Measurements from ENCODE around the gene SLAMF8. TPM values are rescaled to one million over a fixed set of nuclear protein-coding genes. Genes with fewer than 3 reads are reported as not detected.

Gene SLAMF8
- total RNA-seq, 2 experiments from 2014 or later, result 0.73 to 1.3 TPM

GRCh38 chr1:159823406-159823805, 3.3 kb upstream of the SLAMF8 start:
- DNase-seq (no peak), ATAC-seq (no peak)
- Mint-ChIP-seq H3K27me3 (ENCODE audit: low read depth) (peaks cover 52% of the 10 kb centered on the region), H3K4me3 (no peak overlapping the region), H3K9me3 (ENCODE audit: insufficient read depth) (no peaks in the 10 kb centered on the region), H3K4me1 (ENCODE audit: low read depth) (peaks cover 44% of the 10 kb centered on the region), H3K27ac (no peak overlapping the region), H3K36me3 (ENCODE audit: low read depth) (peaks cover 7% of the 10 kb centered on the region)
- ChIA-PET POLR2A (no interaction called here), CTCF (interaction anchor here (7.3 kb wide), 1 partner anchor 23 kb away, joined by 64 read pairs; the partner anchor contains the start of gene FCRL6)

- peak; percentile 26 for DNase-seq
- ChIA-PET CTCF (interaction anchor here (2.9 to 7.3 kb wide), 3 partner anchors 15 to 65 kb away, joined by 10 to 64 read pairs (median 39); partner anchors contain the start of gene FCRL6), POLR2A (no interaction called here)
- peak; percentile 14 for ATAC-seq
- Mint-ChIP-seq H3K27ac (peak overlapping the region; percentile 79), H3K4me1 (ENCODE audit: low read depth) (peaks cover 53% of the 10 kb centered on the region), H3K9me3 (ENCODE audit: insufficient read depth) (no peaks in the 10 kb centered on the region), H3K4me3 (peak overlapping the region; percentile 36), H3K27me3 (ENCODE audit: low read depth) (peaks cover 50% of the 10 kb centered on the region), H3K36me3 (ENCODE audit: low read depth) (peaks cover 12% of the 10 kb centered on the region)
These were observed 1.1 kb upstream of the SLAMF8 start for GRCh38 chr1:159825564-159825963.

GRCh38 chr1:159827102-159827490, 423 bp downstream of the SLAMF8 start:
- ATAC-seq, result peak; percentile 12
- H3K27me3 Mint-ChIP-seq (ENCODE audit: low read depth), result peaks cover 50% of the 10 kb centered on the region
- peak overlapping the region; percentile 79 for H3K27ac Mint-ChIP-seq
- ChIA-PET CTCF (interaction anchor here (0.9 to 7.3 kb wide), 7 partner anchors 13 to 64 kb away, joined by 3 to 64 read pairs (median 5); partner anchors contain the start of genes DUSP23 and FCRL6), POLR2A (interaction anchor here (1.1 to 1.9 kb wide), 3 partner anchors 11 to 96 kb away, joined by 3 to 5 read pairs (median 4); no protein-coding TSS in a partner anchor)
- peaks cover 53% of the 10 kb centered on the region for H3K4me1 Mint-ChIP-seq (ENCODE audit: low read depth)
- peaks cover 12% of the 10 kb centered on the region for H3K36me3 Mint-ChIP-seq (ENCODE audit: low read depth)
- H3K9me3 Mint-ChIP-seq (ENCODE audit: insufficient read depth), result no peaks in the 10 kb centered on the region
- DNase-seq, result peak; percentile 30
- peak overlapping the region; percentile 54 for H3K4me3 Mint-ChIP-seq

GRCh38 chr1:159827549-159827948, 876 bp downstream of the SLAMF8 start:
- Mint-ChIP-seq H3K4me3 (peak overlapping the region; percentile 44), H3K27me3 (ENCODE audit: low read depth) (peaks cover 49% of the 10 kb centered on the region), H3K27ac (peak overlapping the region; percentile 79), H3K36me3 (ENCODE audit: low read depth) (peaks cover 12% of the 10 kb centered on the region), H3K4me1 (ENCODE audit: low read depth) (peaks cover 53% of the 10 kb centered on the region), H3K9me3 (ENCODE audit: insufficient read depth) (no peaks in the 10 kb centered on the region)
- ATAC-seq (peak; percentile 16), DNase-seq (peak; percentile 33)
- ChIA-PET POLR2A (interaction anchor here (0.6 to 1.9 kb wide), 3 partner anchors 15 to 95 kb away, joined by 3 to 5 read pairs (median 4); no protein-coding TSS in a partner anchor), CTCF (interaction anchor here (0.9 to 7.3 kb wide), 7 partner anchors 13 to 63 kb away, joined by 3 to 64 read pairs (median 5); partner anchors contain the start of genes DUSP23 and FCRL6)

GRCh38 chr1:159828176-159828575, 1.5 kb downstream of the SLAMF8 start:
- peaks cover 43% of the 10 kb centered on the region for H3K27me3 Mint-ChIP-seq (ENCODE audit: low read depth)
- ChIA-PET CTCF (interaction anchor here (0.9 to 7.3 kb wide), 6 partner anchors 15 to 64 kb away, joined by 3 to 64 read pairs (median 4); partner anchors contain the start of genes DUSP23 and FCRL6), POLR2A (interaction anchor here (0.6 kb wide), 1 partner anchor 25 kb away, joined by 3 read pairs; no protein-coding TSS in a partner anchor)
- peaks cover 12% of the 10 kb centered on the region for H3K36me3 Mint-ChIP-seq (ENCODE audit: low read depth)
- H3K27ac Mint-ChIP-seq, result no peak overlapping the region
- no peak overlapping the region for H3K4me3 Mint-ChIP-seq
- H3K9me3 Mint-ChIP-seq (ENCODE audit: insufficient read depth), result no peaks in the 10 kb centered on the region
- DNase-seq (no peak), ATAC-seq (no peak)
- H3K4me1 Mint-ChIP-seq (ENCODE audit: low read depth), result peaks cover 53% of the 10 kb centered on the region

GRCh38 chr1:159828581-159829272, 2.1 kb downstream of the SLAMF8 start:
- POLR2A ChIA-PET, result no interaction called here
- H3K27ac Mint-ChIP-seq, result no peak overlapping the region
- H3K9me3 Mint-ChIP-seq (ENCODE audit: insufficient read depth), result no peaks in the 10 kb centered on the region
- no peak for ATAC-seq
- CTCF ChIA-PET, result interaction anchor here (1.6 to 7.3 kb wide), 4 partner anchors 13 to 63 kb away, joined by 3 to 64 read pairs (median 4); partner anchors contain the start of gene FCRL6
- peaks cover 43% of the 10 kb centered on the region for H3K27me3 Mint-ChIP-seq (ENCODE audit: low read depth)
- peaks cover 53% of the 10 kb centered on the region for H3K4me1 Mint-ChIP-seq (ENCODE audit: low read depth)
- no peak for DNase-seq
- H3K4me3 Mint-ChIP-seq, result no peak overlapping the region
- peaks cover 12% of the 10 kb centered on the region for H3K36me3 Mint-ChIP-seq (ENCODE audit: low read depth)

GRCh38 chr1:159829273-159829634, 2.6 kb downstream of the SLAMF8 start:
- no peak for DNase-seq
- H3K4me3 Mint-ChIP-seq, result no peak overlapping the region
- H3K27ac Mint-ChIP-seq, result no peak overlapping the region
- H3K27me3 Mint-ChIP-seq (ENCODE audit: low read depth), result peaks cover 40% of the 10 kb centered on the region
- ChIA-PET POLR2A (no interaction called here), CTCF (interaction anchor here (1.6 to 7.3 kb wide), 4 partner anchors 12 to 63 kb away, joined by 3 to 64 read pairs (median 4); partner anchors contain the start of gene FCRL6)
- peaks cover 12% of the 10 kb centered on the region for H3K36me3 Mint-ChIP-seq (ENCODE audit: low read depth)
- no peak for ATAC-seq
- no peaks in the 10 kb centered on the region for H3K9me3 Mint-ChIP-seq (ENCODE audit: insufficient read depth)
- peaks cover 50% of the 10 kb centered on the region for H3K4me1 Mint-ChIP-seq (ENCODE audit: low read depth)

GRCh38 chr1:159829822-159830465, 3.3 kb downstream of the SLAMF8 start:
- ATAC-seq (no peak), DNase-seq (no peak)
- peaks cover 34% of the 10 kb centered on the region for H3K27me3 Mint-ChIP-seq (ENCODE audit: low read depth)
- H3K4me3 Mint-ChIP-seq, result no peak overlapping the region
- ChIA-PET POLR2A (no interaction called here), CTCF (interaction anchor here (1.6 to 7.3 kb wide), 4 partner anchors 12 to 62 kb away, joined by 3 to 64 read pairs (median 4); partner anchors contain the start of gene FCRL6)
- H3K36me3 Mint-ChIP-seq (ENCODE audit: low read depth), result peaks cover 12% of the 10 kb centered on the region
- no peak overlapping the region for H3K27ac Mint-ChIP-seq
- H3K9me3 Mint-ChIP-seq (ENCODE audit: insufficient read depth), result no peaks in the 10 kb centered on the region
- H3K4me1 Mint-ChIP-seq (ENCODE audit: low read depth), result peaks cover 44% of the 10 kb centered on the region

GRCh38 chr1:159830722-159831121, 4.0 kb downstream of the SLAMF8 start:
- H3K36me3 Mint-ChIP-seq (ENCODE audit: low read depth), result peaks cover 12% of the 10 kb centered on the region
- ATAC-seq, result no peak

GRCh38 chr1:159831412-159832141, 4.9 kb downstream of the SLAMF8 start:
- ChIA-PET POLR2A (no interaction called here), CTCF (interaction anchor here (0.5 to 4.0 kb wide), 8 partner anchors 13 to 176 kb away, joined by 3 to 22 read pairs (median 3); no protein-coding TSS in a partner anchor)
- DNase-seq (no peak), ATAC-seq (no peak)
- H3K36me3 Mint-ChIP-seq (ENCODE audit: low read depth), result peaks cover 12% of the 10 kb centered on the region
- H3K27ac Mint-ChIP-seq, result no peak overlapping the region
- no peak overlapping the region for H3K4me3 Mint-ChIP-seq
- no peaks in the 10 kb centered on the region for H3K9me3 Mint-ChIP-seq (ENCODE audit: insufficient read depth)
- H3K27me3 Mint-ChIP-seq (ENCODE audit: low read depth), result peaks cover 33% of the 10 kb centered on the region
- H3K4me1 Mint-ChIP-seq (ENCODE audit: low read depth), result peaks cover 29% of the 10 kb centered on the region

More at GRCh38 chr1:159830722-159831121, 4.0 kb downstream of the SLAMF8 start:
- no peak for DNase-seq
- CTCF ChIA-PET, result interaction anchor here (1.1 to 1.4 kb wide), 2 partner anchors 13 to 14 kb away, joined by 3 to 4 read pairs; no protein-coding TSS in a partner anchor
- Mint-ChIP-seq H3K27ac (no peak overlapping the region), H3K4me1 (ENCODE audit: low read depth) (peaks cover 37% of the 10 kb centered on the region), H3K4me3 (no peak overlapping the region), H3K27me3 (ENCODE audit: low read depth) (peaks cover 31% of the 10 kb centered on the region), H3K9me3 (ENCODE audit: insufficient read depth) (no peaks in the 10 kb centered on the region)
- POLR2A ChIA-PET, result no interaction called here

GRCh38 chr1:159832309-159832708, 5.6 kb downstream of the SLAMF8 start:
- H3K36me3 Mint-ChIP-seq (ENCODE audit: low read depth), result peaks cover 10% of the 10 kb centered on the region
- no peak overlapping the region for H3K4me3 Mint-ChIP-seq
- no peaks in the 10 kb centered on the region for H3K9me3 Mint-ChIP-seq (ENCODE audit: insufficient read depth)
- peaks cover 34% of the 10 kb centered on the region for H3K27me3 Mint-ChIP-seq (ENCODE audit: low read depth)
- POLR2A ChIA-PET, result no interaction called here
- no peak overlapping the region for H3K27ac Mint-ChIP-seq
- ATAC-seq, result no peak
- no peak for DNase-seq
- H3K4me1 Mint-ChIP-seq (ENCODE audit: low read depth), result peaks cover 21% of the 10 kb centered on the region
- CTCF ChIA-PET, result interaction anchor here (0.5 to 4.0 kb wide), 7 partner anchors 16 to 175 kb away, joined by 3 to 22 read pairs (median 4); no protein-coding TSS in a partner anchor

Data from activated CD8-positive, alpha-beta T cell treated with anti-CD3 and anti-CD28 coated beads, Interleukin-2, amount 10 ng/mL, durations not matched to agents 7 days and 5 days (primary cell).